IPS DF 6.9 (cell line): ENCODE results near the gene CFHR2.

ENCODE experiments used
- DNase-seq: peaks from one replicate; pipeline ENCODE4 v3.0.0-alpha.2; 2013; ENCODE audit warnings: low read depth, low spot score
- H3K27ac ChIP-seq: one replicate; pipeline ENCODE4 v1.5.1; 2013; ENCODE audit warnings: low read length, control low read depth
- H3K27me3 ChIP-seq: 2 replicates; pipeline ENCODE4 v1.6.1; 2013; ENCODE audit warnings: mild to moderate bottlenecking, low read length; ENCODE audit not compliant: control insufficient read depth, insufficient read depth
- H3K36me3 ChIP-seq: 2 replicates; pipeline ENCODE4 v1.6.1; 2013; ENCODE audit warnings: low read length; ENCODE audit not compliant: control insufficient read depth, insufficient read depth
- H3K4me1 ChIP-seq: 2 replicates; pipeline ENCODE4 v1.6.1; 2013; ENCODE audit warnings: low read length; ENCODE audit not compliant: control insufficient read depth, insufficient read depth
- H3K4me3 ChIP-seq: 2 replicates; pipeline ENCODE4 v1.5.1; 2013; ENCODE audit warnings: mild to moderate bottlenecking, low read length
- H3K9me3 ChIP-seq: 2 replicates; pipeline ENCODE4 v1.6.1; 2013; ENCODE audit warnings: low read length, inconsistent platforms; ENCODE audit not compliant: control insufficient read depth, insufficient read depth
- WGBS: extraction: QIAGEN DNeasy Blood & Tissue Kit; methylation state at CpG from one replicate; pipeline ENCODE4 v1.1.7; 2013; ENCODE audit warnings: mixed read lengths, missing lambda C conversion rate; ENCODE audit not compliant: insufficient read length, insufficient coverage; 5-methylcytosine and 5-hydroxymethylcytosine counted together

The CFHR2 gene

GRCh38 chr1:196997423-196997822 lies 53.9 kb downstream of the CFHR2 start:
- no peak overlapping the region for H3K27ac ChIP-seq
- no peaks in the 10 kb centered on the region for H3K36me3 ChIP-seq
- H3K9me3 ChIP-seq, result no peaks in the 10 kb centered on the region
- H3K4me1 ChIP-seq, result no peaks in the 10 kb centered on the region
- H3K27me3 ChIP-seq, result no peaks in the 10 kb centered on the region
- DNase-seq, result no peak
- H3K4me3 ChIP-seq, result no peak overlapping the region
- no CpG with 5 or more reads among the region's 1 CpG for WGBS

- no peak overlapping the region for H3K27ac ChIP-seq
- H3K4me1 ChIP-seq, result no peaks in the 10 kb centered on the region
- no CpG with 5 or more reads among the region's 2 CpGs for WGBS
These were observed 58.3 kb downstream of the CFHR2 start for GRCh38 chr1:197001828-197002227.

GRCh38 chr1:197003132-197003531 lies 59.6 kb downstream of the CFHR2 start:
- Histone ChIP-seq H3K4me1 (no peaks in the 10 kb centered on the region), H3K36me3 (no peaks in the 10 kb centered on the region), H3K27me3 (no peaks in the 10 kb centered on the region), H3K27ac (no peak overlapping the region), H3K4me3 (no peak overlapping the region), H3K9me3 (no peaks in the 10 kb centered on the region)
- no peak for DNase-seq
- WGBS, result no CpG with 5 or more reads among the region's 2 CpGs

More at GRCh38 chr1:197001828-197002227, 58.3 kb downstream of the CFHR2 start:
- Histone ChIP-seq H3K4me3 (no peak overlapping the region), H3K27me3 (no peaks in the 10 kb centered on the region), H3K36me3 (no peaks in the 10 kb centered on the region), H3K9me3 (no peaks in the 10 kb centered on the region)
- DNase-seq, result no peak

GRCh38 chr1:197008861-197009260 lies 65.3 kb downstream of the CFHR2 start:
- no CpG with 5 or more reads among the region's 6 CpGs for WGBS
- Histone ChIP-seq H3K27ac (no peak overlapping the region), H3K36me3 (no peaks in the 10 kb centered on the region), H3K9me3 (no peaks in the 10 kb centered on the region), H3K4me3 (no peak overlapping the region), H3K4me1 (no peaks in the 10 kb centered on the region), H3K27me3 (no peaks in the 10 kb centered on the region)
- DNase-seq, result no peak
